ENCODE results near the gene AGPAT3.

Gene AGPAT3

GRCh38 chr21:44005593-44005992 is 140.6 kb downstream of the AGPAT3 start:
- DNase-seq = no peak

- no peak for DNase-seq
Observed at GRCh38 chr21:44006017-44006619, 141.1 kb downstream of the AGPAT3 start.

- no peak for DNase-seq
Observed at GRCh38 chr21:44006656-44007055, 141.6 kb downstream of the AGPAT3 start.

- peak; percentile 17 for DNase-seq
Observed at GRCh38 chr21:44010429-44010828, 145.4 kb downstream of the AGPAT3 start.

DNA sequence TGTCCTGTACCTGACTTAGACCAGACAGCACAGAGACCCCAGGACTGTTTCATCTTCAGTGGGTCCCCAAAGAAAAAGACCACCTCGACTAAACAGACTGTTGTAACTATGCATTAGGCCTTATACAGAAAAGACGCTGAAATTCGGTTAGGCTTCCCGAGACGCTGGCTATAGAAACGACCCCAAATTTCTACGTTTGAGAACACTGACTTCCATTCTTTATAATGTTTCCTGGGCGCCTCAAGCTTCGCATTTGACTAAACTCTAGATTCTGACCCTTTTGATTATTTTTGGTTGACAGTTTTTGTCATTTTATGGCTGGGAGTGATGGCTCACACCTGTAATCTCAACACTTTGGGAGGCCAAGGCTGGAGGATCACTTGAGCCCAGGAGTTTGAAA is 146.1 kb downstream of the AGPAT3 start:
- DNase-seq = no peak

DNA sequence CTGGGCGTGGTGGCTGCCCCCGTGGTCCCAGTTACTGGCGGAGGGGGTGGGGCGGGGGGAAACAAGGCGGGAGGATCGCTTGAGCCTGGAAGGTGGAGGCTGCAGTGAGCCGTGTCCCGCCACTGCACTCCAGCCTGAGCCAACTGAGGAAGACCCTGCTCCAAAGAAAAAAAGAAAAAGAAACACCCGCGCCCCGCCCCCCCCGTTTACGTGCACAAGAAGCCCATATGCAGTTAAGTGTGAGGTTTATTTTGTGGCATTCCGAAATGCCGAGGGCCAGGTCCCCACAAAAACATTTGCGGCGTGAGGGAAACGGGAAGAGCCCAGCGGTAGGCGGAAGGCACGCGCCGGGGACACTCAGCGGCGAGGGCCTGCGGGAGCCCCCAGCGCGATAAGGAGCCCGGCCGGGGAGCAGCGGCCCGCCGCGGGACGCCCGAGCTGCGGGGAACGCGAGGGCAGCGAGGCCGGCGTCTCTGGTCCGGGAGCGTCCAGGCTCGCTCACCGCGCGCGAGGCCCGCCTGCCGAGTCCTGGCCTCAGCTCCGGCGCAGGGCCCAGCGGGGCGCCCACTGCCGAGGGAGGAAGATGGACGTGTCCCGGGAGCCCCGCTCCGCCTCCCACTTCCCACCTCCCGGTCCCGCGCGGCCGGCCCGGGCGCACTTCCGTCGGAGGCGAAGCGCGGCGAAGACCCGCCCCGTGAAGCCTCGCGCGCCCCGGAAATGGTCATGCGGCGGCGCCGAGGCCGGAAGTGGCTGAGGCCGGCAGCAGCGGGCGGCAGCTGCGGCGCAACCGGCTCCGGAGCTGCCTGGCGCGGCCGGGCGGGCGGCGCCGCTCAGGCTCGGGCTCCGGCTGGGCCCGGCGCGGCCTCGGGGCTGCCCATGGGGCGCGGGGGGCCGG is 146.8 kb downstream of the AGPAT3 start, which contains the start of gene TRAPPC10:
Gene TRAPPC10, plus strand, starts transcription at position 731 of the 895 bp plus-strand sequence. CDS start 185 bp downstream, outside the sequence.
- DNase-seq = peak; percentile 88

- peak; percentile 83 for DNase-seq
Observed at GRCh38 chr21:44012474-44013379, 147.7 kb downstream of the AGPAT3 start.

DNA sequence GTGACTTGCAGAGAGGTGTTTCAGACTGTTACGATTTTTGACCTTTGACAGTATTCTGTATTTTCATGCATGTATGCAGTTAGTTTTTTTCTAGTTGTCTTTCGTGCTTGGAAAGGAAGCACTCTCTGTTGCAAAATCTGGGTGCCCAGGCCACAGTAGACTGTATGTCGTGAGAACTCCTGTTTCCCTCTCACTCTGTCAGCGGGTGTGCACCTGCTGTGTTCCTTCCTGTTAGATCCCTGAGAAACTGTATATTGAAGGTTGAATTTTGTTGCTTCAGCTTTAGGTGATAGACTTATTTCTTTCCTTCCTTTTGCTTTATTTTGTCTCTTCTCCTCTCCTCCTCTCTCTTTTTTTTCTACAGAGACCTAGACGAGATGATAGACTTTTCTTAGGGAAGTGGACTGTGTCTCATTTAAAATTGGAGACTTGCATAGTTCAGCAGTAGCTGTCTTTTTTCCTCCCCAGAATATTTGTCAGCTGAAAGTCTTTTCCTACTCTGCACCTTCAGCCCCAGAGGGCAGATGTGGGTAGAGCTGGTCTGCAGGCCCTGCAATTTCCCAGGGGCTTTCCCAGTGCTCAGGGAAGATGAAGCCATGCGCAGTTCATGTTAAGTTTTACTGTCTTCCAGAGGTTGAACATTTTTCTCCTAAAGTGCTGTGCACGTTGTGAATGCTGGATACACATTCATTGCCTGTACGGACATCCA is 148.5 kb downstream of the AGPAT3 start:
- peak; percentile 75 for DNase-seq

- no peak for DNase-seq
Observed at GRCh38 chr21:44017601-44018000, 152.6 kb downstream of the AGPAT3 start.

DNA sequence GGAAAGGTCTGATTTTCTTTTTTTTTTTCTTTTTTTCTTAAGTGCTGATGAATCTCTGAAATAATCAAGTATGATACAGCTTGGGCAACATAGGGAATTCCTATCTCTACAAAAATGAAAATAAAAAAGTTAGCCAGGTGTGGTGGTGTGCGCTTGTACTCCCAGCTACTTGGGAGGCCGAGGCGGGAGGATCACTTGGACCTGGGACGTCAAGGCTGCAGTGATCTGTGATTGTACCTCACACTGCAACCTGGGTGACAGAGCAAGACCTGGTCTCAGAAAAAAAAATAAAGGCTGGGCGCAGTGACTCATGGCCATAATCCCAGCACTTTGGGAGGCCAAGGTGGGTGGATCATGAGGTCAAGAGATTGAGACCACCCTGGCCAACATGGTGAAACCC is 153.1 kb downstream of the AGPAT3 start:
- DNase-seq = no peak

GRCh38 chr21:44018813-44019567 is 154.0 kb downstream of the AGPAT3 start:
- no peak for DNase-seq

DNA sequence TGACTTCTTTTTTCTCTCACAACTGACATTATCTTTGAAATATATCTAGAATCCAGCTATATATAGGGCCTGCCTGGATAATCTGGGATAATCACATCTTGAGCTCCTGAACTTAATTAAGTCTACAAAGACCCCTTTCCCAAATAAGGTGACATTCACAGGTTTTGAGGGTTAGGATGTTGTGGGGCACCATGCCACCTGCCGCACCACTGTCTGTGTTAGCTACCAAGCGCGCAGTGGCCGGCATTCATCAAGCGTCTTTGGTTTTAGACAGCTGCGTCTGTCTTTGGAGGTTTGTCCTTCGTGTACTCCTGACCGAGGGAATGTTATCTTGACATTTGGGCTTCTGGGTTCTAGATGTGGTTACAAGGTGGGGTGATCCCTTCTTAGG is 154.5 kb downstream of the AGPAT3 start:
- DNase-seq = no peak

- DNase-seq = no peak
Observed at GRCh38 chr21:44020551-44020950, 155.5 kb downstream of the AGPAT3 start.

DNA sequence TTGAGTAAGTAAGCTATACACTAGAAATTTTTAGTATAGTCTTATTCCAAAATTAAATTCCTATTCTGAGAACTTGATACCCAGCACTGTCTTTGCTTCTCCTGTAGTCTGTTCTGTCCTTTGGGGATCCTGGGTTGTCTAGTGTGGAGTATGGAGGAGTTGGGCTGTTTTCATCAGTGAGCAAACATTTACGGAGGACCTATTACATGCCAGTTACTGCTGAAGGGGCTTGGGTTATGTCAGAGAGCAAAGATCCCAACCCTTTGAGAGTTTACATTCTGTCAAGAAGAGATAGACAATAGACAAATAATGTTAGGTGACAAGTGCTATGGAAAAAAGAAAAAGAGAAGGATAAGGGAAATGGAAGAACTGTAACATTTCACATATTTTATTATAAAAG is 156.0 kb downstream of the AGPAT3 start:
- DNase-seq = no peak

DNA sequence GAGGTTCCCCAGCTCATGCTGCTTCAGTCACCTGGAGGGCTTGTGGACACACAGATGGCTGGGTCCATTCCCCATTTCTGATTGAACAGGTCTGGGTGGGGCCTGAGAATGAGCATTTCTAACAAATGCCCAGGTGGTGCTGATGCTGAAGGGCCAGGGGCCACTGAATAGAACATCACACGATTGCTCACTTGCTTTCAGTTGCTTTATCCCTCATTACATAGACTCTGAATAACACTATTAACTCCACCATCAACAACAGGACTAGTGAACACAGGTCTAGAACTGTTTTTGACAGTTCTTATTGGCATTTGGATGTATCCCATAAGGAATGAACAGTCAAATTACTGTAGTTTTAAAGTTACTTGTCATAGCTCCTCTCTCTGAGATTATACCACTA is 159.2 kb downstream of the AGPAT3 start:
- no peak for DNase-seq

DNA sequence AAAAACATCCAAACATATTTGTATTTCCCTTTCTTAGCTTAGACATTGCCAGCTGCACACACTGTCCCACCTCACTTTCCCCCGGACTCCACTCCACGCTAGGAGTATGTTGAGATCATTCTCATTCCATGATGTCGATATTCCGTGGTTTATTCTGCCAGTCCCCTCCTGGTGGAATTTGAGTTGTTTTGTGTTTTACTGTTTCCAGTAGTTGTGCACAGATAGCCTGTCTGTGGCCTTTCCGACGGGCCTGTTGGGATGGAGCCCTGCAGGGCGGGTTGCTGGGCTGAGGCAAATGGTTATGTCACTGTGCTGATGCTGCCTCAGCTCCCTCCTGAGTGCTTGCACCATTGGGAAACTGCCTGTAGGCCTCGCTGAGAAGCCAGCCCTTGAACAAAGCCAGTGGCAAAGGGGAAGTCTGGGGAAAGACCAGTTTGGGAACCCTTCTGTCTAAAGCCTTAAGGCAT is 159.9 kb downstream of the AGPAT3 start:
- peak; percentile 95 for DNase-seq

GRCh38 chr21:44027607-44028286 is 162.7 kb downstream of the AGPAT3 start:
- no peak for DNase-seq

GRCh38 chr21:44028287-44028659 is 163.2 kb downstream of the AGPAT3 start:
- DNase-seq = no peak

DNA sequence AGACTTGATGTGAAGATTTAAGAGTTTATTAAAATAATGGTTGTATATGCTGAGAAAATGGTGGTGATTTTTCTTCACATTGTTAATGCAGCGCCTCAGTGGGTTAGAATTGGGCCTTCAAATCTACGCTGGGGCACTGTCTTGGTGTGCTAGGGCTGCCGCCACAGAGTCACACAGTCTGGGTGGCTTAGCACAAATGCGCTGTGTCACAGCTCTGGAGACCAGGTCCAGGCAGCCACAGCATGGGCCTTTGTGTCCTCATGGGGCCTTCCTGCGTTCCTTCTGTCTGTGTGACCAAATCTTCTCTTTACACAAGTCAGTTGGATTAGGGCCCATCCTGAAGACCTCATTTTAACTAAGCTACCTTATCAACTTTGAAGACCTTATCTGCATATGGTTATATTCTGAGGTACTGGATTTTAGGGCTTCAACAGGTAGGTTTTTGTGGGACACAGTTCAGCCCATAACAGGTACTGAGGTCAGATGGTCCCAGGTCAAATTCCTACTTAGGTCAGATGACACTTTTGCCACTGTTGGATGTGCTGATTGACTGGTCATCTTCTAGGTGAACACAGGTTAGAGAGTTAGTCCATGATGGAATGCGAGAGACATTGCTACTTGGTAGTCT is 164.6 kb downstream of the AGPAT3 start:
- no peak for DNase-seq

DNA sequence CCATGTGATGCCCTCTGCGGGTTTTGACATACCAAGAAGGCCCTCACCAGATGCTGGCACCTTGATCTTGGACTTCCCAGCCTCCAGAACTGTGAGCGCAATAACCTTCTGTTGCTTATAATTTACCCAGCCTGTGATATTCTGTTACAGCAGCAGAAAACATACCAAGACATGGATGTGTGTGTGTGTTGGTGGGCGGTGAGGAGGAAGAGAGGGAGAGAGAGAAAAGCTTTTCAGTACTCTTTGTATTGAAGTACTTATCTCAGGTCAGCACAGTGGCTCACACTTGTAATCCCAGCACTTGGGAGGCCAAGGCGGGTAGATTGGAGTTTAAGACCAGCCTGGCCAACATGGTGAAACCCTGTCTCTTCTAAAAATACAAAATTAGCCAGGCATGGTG is 170.2 kb downstream of the AGPAT3 start:
- no peak for DNase-seq

Data from inflammatory macrophage treated with lipopolysaccharide for 4 hours (primary cell).